ENCODE results near the gene FOXP1.

Gene FOXP1

DNA sequence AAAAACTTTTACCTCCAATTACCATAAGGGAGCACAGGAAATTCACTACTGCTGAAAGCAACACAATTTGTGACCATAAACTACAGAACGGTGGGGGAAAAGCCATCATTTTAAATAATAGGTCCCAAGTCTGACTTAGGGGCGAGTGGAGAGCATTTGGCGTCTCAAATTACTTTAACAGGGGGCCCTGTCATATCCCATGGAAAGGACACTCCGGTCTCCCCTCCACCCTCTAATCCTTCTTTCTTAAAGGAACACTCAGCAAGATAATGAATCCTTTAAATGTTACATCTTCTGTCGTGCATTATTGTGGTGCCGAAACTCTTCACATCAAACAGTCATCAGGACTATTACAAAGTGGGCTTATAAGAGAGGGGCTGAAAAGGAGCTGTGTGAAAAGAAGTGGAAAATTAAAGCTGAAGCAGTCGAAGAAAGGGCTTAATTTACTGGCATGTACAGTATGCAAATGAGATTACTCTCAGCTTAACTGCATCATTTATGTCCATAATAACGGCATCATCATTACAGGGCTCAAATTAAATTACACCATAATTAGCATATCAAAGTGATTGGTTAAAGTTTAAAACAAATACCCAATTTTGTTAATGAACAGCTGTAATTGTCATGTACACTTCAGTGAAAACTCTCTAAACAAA is 342.2 kb downstream of the FOXP1 start:
- Histone ChIP-seq H3K4me3 (ENCODE audit: low read depth, low read length) (no peak overlapping the region), H3K27me3 (ENCODE audit: control insufficient read depth, insufficient read depth, low read length) (no peaks in the 10 kb centered on the region), H3K9ac (ENCODE audit: low read depth, low read length) (no peak overlapping the region), H3K9me3 (ENCODE audit: control insufficient read depth, insufficient read depth, low read length) (no peaks in the 10 kb centered on the region), H3K36me3 (ENCODE audit: control insufficient read depth, insufficient read depth, low read length) (no peaks in the 10 kb centered on the region), H3K4me1 (ENCODE audit: control insufficient read depth, insufficient read depth, low read length) (peaks cover 49% of the 10 kb centered on the region)

DNA sequence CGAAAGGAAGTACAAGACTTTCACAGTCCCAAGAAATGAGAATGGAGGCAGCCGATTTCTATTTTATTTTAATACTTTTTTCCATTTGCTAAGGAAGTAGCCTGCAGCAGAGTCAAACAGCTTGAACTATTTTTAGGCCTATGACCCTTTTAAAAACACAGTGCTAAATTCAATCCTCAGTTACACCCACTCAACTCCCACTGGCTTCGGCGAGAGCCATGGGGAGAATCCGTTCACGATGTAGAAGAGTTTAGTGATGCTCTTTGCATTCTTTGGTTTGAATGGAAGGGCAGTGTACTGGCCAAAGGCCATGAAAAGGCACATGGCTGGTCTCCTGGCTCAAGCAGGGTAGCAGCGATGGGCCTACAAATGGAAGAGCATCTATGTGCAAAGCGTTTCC is 343.5 kb downstream of the FOXP1 start:
- no peaks in the 10 kb centered on the region for H3K9me3 ChIP-seq (ENCODE audit: control insufficient read depth, insufficient read depth, low read length)
- H3K36me3 ChIP-seq (ENCODE audit: control insufficient read depth, insufficient read depth, low read length), result no peaks in the 10 kb centered on the region
- no peak overlapping the region for H3K9ac ChIP-seq (ENCODE audit: low read depth, low read length)
- H3K4me3 ChIP-seq (ENCODE audit: low read depth, low read length), result no peak overlapping the region
- H3K4me1 ChIP-seq (ENCODE audit: control insufficient read depth, insufficient read depth, low read length), result peaks cover 41% of the 10 kb centered on the region
- no peaks in the 10 kb centered on the region for H3K27me3 ChIP-seq (ENCODE audit: control insufficient read depth, insufficient read depth, low read length)

DNA sequence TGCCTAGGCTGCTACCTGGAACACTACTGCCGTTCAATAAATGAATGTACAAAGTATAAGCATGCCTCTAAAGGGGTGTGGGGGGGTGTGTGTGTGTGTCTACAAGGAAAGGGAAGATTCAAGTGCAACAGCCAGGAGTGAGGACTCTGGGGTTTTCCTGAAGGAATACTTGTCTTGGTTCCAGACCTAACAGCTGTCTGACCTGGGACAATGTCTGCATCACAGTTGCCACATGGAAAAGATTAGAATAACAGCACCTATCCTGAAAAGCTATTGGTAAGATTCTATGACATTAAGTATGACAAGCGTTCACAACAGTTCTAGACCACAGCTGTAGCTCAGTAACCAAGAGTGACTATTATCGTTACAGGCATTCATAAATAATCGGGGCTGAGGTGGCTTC is 345.2 kb downstream of the FOXP1 start:
- H3K9ac ChIP-seq (ENCODE audit: low read depth, low read length), result no peak overlapping the region
- no peaks in the 10 kb centered on the region for H3K36me3 ChIP-seq (ENCODE audit: control insufficient read depth, insufficient read depth, low read length)
- H3K9me3 ChIP-seq (ENCODE audit: control insufficient read depth, insufficient read depth, low read length), result no peaks in the 10 kb centered on the region
- peaks cover 28% of the 10 kb centered on the region for H3K4me1 ChIP-seq (ENCODE audit: control insufficient read depth, insufficient read depth, low read length)
- H3K27me3 ChIP-seq (ENCODE audit: control insufficient read depth, insufficient read depth, low read length), result no peaks in the 10 kb centered on the region
- no peak overlapping the region for H3K4me3 ChIP-seq (ENCODE audit: low read depth, low read length)

DNA sequence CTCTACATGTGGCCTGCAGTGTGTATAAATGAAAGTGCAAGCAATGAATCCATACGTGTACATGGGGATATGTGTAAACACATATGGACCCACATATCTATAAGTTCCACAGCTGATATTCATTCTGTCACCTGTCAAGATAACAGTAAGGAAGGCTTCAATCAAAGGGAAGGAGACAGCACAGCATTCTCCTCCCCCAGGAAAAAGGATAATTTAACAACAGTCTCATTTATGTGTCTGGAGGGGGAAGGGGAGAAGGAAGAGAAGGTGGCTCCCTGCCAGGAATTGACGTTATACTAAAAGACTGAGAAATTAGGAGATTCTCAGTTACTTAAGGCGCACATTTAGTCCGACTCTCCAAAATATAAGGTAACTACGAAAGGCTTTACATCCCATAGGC is 345.9 kb downstream of the FOXP1 start:
- Histone ChIP-seq H3K36me3 (ENCODE audit: control insufficient read depth, insufficient read depth, low read length) (no peaks in the 10 kb centered on the region), H3K4me1 (ENCODE audit: control insufficient read depth, insufficient read depth, low read length) (peaks cover 21% of the 10 kb centered on the region), H3K9ac (ENCODE audit: low read depth, low read length) (no peak overlapping the region), H3K4me3 (ENCODE audit: low read depth, low read length) (no peak overlapping the region), H3K9me3 (ENCODE audit: control insufficient read depth, insufficient read depth, low read length) (no peaks in the 10 kb centered on the region), H3K27me3 (ENCODE audit: control insufficient read depth, insufficient read depth, low read length) (no peaks in the 10 kb centered on the region)

DNA sequence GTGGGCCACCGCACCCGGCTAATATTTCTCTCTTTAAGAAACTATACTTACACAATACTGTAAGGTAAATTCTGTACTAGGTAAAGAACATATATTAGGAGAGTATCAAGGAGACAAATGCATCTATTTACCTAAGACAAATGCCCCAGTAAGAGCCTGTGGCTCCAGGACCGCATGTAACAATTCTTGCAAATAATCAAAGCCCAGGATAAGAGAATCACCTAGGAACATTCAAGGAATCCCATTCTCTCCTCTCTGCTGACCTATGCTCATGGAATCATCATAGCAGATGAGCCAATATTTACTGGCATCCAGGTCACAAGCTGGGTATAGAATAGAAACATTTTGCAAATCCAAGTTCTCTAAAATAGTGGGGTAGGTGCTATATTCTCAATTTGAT is 347.7 kb downstream of the FOXP1 start:
- Histone ChIP-seq H3K36me3 (ENCODE audit: control insufficient read depth, insufficient read depth, low read length) (no peaks in the 10 kb centered on the region), H3K4me3 (ENCODE audit: low read depth, low read length) (no peak overlapping the region)

DNA sequence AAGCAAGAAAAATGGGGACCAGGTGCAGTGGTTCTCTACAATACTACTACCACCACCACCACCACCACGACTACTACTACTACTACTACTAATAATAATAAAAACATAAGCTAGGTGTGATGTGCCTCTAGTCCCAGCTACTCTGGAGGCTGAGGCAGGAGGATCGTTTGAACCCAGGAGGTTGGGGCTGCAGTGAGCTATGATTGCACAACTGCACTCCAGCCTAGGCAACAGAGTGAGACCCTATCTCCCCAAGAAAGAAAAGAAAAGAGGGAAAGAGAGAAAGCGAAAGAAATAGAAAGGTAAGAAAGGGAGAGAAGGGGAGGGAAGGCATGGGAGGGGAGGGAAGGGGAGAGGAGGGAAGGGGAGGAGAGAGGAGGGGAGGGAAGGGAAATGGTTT is 350.6 kb downstream of the FOXP1 start:
- H3K4me1 ChIP-seq (ENCODE audit: control insufficient read depth, insufficient read depth, low read length), result peaks cover 19% of the 10 kb centered on the region
- H3K9ac ChIP-seq (ENCODE audit: low read depth, low read length), result no peak overlapping the region
- H3K9me3 ChIP-seq (ENCODE audit: control insufficient read depth, insufficient read depth, low read length), result no peaks in the 10 kb centered on the region
- no peaks in the 10 kb centered on the region for H3K27me3 ChIP-seq (ENCODE audit: control insufficient read depth, insufficient read depth, low read length)
- no peak overlapping the region for H3K4me3 ChIP-seq (ENCODE audit: low read depth, low read length)
- H3K36me3 ChIP-seq (ENCODE audit: control insufficient read depth, insufficient read depth, low read length), result no peaks in the 10 kb centered on the region

More for the DNA sequence above, 347.7 kb downstream of the FOXP1 start:
- Histone ChIP-seq H3K27me3 (ENCODE audit: control insufficient read depth, insufficient read depth, low read length) (no peaks in the 10 kb centered on the region), H3K9me3 (ENCODE audit: control insufficient read depth, insufficient read depth, low read length) (no peaks in the 10 kb centered on the region), H3K9ac (ENCODE audit: low read depth, low read length) (no peak overlapping the region), H3K4me1 (ENCODE audit: control insufficient read depth, insufficient read depth, low read length) (peaks cover 10% of the 10 kb centered on the region)

DNA sequence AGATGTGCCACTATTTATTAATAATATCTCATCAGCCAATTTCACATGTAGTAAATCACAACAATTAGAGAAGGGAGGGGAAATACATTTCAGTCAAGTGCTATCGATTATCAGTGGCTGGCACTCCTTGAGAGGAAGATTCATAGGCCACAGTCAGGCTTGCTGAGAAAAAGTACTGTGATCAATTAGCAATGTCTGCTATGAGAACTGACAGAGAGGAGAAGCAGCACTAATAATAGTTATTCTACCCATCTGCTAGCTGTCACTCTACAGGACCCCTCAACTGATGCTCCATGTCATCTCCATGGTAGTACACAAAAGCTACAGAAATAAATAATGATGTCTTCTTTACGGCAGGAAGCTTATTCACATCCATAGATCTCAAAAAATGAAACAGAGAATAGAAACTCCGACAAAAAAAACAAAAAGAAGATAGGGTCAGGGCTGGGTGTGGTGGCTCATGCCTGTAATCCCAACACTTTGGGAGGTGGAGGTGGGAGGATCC is 351.3 kb downstream of the FOXP1 start:
- no peaks in the 10 kb centered on the region for H3K36me3 ChIP-seq (ENCODE audit: control insufficient read depth, insufficient read depth, low read length)
- H3K9me3 ChIP-seq (ENCODE audit: control insufficient read depth, insufficient read depth, low read length), result no peaks in the 10 kb centered on the region
- H3K4me1 ChIP-seq (ENCODE audit: control insufficient read depth, insufficient read depth, low read length), result peaks cover 19% of the 10 kb centered on the region
- H3K4me3 ChIP-seq (ENCODE audit: low read depth, low read length), result no peak overlapping the region
- no peaks in the 10 kb centered on the region for H3K27me3 ChIP-seq (ENCODE audit: control insufficient read depth, insufficient read depth, low read length)
- no peak overlapping the region for H3K9ac ChIP-seq (ENCODE audit: low read depth, low read length)

DNA sequence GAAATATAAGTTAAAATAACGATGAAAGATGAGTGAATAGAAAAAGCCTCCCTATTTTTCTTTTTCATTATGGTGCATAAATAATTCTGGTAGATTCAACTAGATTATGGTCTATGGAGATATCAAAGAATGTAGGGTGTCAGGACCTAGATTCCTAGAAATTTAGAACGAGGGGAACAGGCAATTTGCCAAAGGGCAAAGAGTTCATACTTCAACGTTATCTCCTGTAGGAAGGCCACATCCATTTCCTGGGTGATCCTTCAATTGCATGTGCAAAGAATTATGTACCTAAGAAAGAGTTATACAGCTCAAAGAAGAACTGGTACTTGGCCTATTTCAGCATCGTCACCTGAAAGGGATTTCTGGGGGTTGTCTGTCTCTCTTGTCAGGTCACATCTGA is 351.8 kb downstream of the FOXP1 start:
- Histone ChIP-seq H3K9me3 (ENCODE audit: control insufficient read depth, insufficient read depth, low read length) (no peaks in the 10 kb centered on the region), H3K4me3 (ENCODE audit: low read depth, low read length) (no peak overlapping the region), H3K36me3 (ENCODE audit: control insufficient read depth, insufficient read depth, low read length) (no peaks in the 10 kb centered on the region), H3K9ac (ENCODE audit: low read depth, low read length) (no peak overlapping the region), H3K27me3 (ENCODE audit: control insufficient read depth, insufficient read depth, low read length) (no peaks in the 10 kb centered on the region), H3K4me1 (ENCODE audit: control insufficient read depth, insufficient read depth, low read length) (peaks cover 19% of the 10 kb centered on the region)

DNA sequence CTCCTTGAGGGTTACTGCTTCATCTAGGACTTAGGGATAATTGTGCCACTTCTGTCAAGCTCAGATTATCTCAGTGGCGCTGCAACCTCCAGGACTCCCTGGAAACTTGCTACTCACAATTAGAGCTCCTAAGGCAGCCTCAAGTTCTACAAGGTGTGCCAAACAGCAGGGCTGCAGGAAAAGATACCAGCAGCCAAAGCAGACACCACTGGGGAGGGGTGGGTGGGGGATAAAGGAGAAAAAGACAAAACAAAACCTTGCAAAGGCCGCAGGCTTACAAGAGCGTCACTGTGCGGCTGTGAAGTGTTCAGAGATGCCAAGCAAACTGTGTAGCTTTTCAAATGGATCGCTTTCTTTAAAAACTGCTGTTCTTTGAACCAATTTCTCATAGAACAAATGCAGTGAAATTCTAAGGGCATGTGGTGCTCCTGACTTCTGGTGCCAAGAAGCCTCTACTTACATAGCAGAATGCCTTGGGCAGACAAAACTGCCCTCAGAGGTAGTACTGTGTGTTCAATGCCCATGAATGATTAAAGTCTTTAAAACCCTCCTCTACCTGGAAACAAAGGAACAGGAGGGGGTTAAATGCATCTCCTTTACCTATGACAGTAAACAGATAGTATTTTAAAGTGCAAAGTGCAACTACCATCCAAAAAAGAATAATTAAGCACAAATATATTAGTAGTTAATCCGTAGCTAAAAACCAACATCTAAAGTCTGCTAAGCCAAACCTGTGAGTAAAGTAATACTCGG is 353.4 kb downstream of the FOXP1 start:
- no peaks in the 10 kb centered on the region for H3K36me3 ChIP-seq (ENCODE audit: control insufficient read depth, insufficient read depth, low read length)
- no peak overlapping the region for H3K4me3 ChIP-seq (ENCODE audit: low read depth, low read length)
- peaks cover 19% of the 10 kb centered on the region for H3K4me1 ChIP-seq (ENCODE audit: control insufficient read depth, insufficient read depth, low read length)

DNA sequence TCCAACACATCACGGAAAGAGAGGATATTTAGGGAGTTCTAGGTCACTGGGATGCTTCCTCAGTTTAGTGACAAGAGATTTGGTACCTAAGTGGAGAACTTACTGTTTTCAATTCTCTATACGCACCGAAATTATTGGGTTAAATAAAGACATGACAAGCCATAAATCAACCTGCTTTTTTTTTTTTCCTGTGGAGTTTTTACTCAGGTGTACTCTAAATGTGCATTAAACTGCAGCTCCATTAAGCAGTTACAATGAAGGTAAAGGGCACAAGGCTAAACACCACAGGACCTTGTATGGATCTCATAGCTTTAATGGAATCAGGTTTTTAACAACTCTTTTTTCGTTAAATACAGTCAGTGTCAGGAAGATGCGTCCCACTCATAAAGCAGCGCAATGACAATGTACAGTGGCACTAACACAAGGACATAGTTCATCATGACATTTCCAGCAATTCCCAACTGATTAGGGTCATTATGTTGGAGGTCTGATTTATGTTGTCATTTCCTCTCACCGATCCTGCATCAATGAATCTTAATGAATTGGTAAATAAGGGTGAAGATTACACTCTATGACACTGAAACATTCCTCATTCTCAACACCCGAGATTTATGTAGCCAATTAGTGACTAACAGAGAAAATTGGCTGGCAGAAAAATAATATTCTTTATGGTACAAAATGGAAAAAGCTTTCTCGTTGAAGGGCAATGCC is 355.2 kb downstream of the FOXP1 start:
- Histone ChIP-seq H3K9me3 (ENCODE audit: control insufficient read depth, insufficient read depth, low read length) (no peaks in the 10 kb centered on the region), H3K4me3 (ENCODE audit: low read depth, low read length) (no peak overlapping the region), H3K36me3 (ENCODE audit: control insufficient read depth, insufficient read depth, low read length) (no peaks in the 10 kb centered on the region), H3K9ac (ENCODE audit: low read depth, low read length) (no peak overlapping the region), H3K27me3 (ENCODE audit: control insufficient read depth, insufficient read depth, low read length) (no peaks in the 10 kb centered on the region), H3K4me1 (ENCODE audit: control insufficient read depth, insufficient read depth, low read length) (peaks cover 19% of the 10 kb centered on the region)

More for the DNA sequence above, 353.4 kb downstream of the FOXP1 start:
- no peak overlapping the region for H3K9ac ChIP-seq (ENCODE audit: low read depth, low read length)
- H3K9me3 ChIP-seq (ENCODE audit: control insufficient read depth, insufficient read depth, low read length), result no peaks in the 10 kb centered on the region
- no peaks in the 10 kb centered on the region for H3K27me3 ChIP-seq (ENCODE audit: control insufficient read depth, insufficient read depth, low read length)

DNA sequence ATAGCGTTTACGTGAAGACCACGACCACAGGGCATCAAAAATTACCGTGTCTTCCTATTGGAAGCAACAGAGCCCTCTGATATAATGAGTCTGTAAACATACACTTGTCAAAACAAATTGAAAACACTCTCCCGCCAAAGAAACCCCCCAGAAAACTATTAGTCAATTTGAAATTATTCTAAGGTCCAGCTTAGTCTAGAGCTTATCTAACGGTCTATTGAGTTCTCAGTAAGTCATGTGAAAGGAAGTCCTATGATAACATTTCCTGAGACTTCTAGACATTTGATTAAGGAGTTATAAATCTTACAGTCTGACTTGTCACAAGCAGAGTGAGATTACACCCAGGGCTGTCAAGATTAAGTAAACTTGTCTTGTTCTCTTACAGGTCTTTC is 356.3 kb downstream of the FOXP1 start:
- Histone ChIP-seq H3K4me3 (ENCODE audit: low read depth, low read length) (no peak overlapping the region), H3K27me3 (ENCODE audit: control insufficient read depth, insufficient read depth, low read length) (no peaks in the 10 kb centered on the region), H3K9ac (ENCODE audit: low read depth, low read length) (no peak overlapping the region), H3K36me3 (ENCODE audit: control insufficient read depth, insufficient read depth, low read length) (no peaks in the 10 kb centered on the region), H3K9me3 (ENCODE audit: control insufficient read depth, insufficient read depth, low read length) (no peaks in the 10 kb centered on the region), H3K4me1 (ENCODE audit: control insufficient read depth, insufficient read depth, low read length) (peaks cover 19% of the 10 kb centered on the region)

Measured in iPS-15b (cell line).